ENCODE measurements around the gene C17orf67. TPM values are rescaled to one million over a fixed set of nuclear protein-coding genes. Genes with fewer than 3 reads are reported as not detected.

Gene C17orf67
- polyA plus RNA-seq, 4 donors: 0.86 to 1.4 (median 1.1) TPM

DNA sequence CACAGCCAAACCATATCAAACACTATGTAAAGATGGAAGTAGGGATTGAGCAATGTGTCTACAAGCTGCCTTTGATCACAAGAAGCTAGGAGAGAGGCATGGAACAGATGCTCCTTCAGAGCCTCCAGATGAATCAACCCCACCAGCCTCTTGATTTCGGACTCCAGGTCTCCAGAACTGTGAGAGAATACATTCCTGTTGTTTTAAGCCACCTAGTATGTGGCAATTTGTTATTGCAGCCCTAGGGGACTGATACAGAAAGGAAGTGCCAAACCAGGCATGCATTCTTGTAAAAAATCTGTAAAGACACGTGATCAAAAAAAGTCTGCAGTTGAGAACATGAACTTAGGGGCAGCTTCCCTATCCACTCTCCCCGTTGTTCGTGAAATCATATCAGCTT, 91.1 kb downstream of the C17orf67 start:
- no peak for DNase-seq (ENCODE audit: low read depth in 4 of 4, low spot score in 3 of 4)

Other genes starting within 250 kb of the C17orf67 start
- gene NOG, start 240.2 kb downstream of the C17orf67 start, polyA plus RNA-seq (ENCODE audit: insufficient read length in 4 of 4): 1 to 10 TPM; 1.4 to 1.8 (median 1.5) TPM
- gene DGKE, start 231 bp upstream of the C17orf67 start, polyA plus RNA-seq (ENCODE audit: insufficient read length in 4 of 4): 1 to 10 TPM; 3.5 to 5.1 (median 3.9) TPM
- gene TRIM25, start 80.1 kb upstream of the C17orf67 start, polyA plus RNA-seq (ENCODE audit: insufficient read length in 4 of 4): 10 to 100 TPM; 23.4 to 34.4 (median 31.5) TPM
- gene COIL, start 127.1 kb upstream of the C17orf67 start, polyA plus RNA-seq (ENCODE audit: insufficient read length in 4 of 4): 10 to 100 TPM; 27.8 to 35.9 (median 33.9) TPM
- 100 to 1,000 TPM in 2 of 4 donors, 10 to 100 TPM in 2; 83.5 to 126 (median 103) TPM for gene SCPEP1, start 144.2 kb upstream of the C17orf67 start, polyA plus RNA-seq (ENCODE audit: insufficient read length in 4 of 4)

Data from right renal pelvis (tissue), 4 donors.